GM12891 (cell line): Measurements from ENCODE around the gene FGD5.

ENCODE experiments used
- PAX5 ChIP-seq: IDR thresholded peaks from 2 replicates; pipeline ENCODE4 v1.6.1; 2011; ENCODE audit warnings: low read length, moderate library complexity, mild to moderate bottlenecking; ENCODE audit not compliant: insufficient read depth, severe bottlenecking
- POLR2A ChIP-seq: IDR thresholded peaks from 2 replicates; pipeline ENCODE4 v1.6.1; 2011; ENCODE audit warnings: low read depth, low read length, control low read depth
- POLR2AphosphoS5 ChIP-seq: IDR thresholded peaks from 2 replicates; pipeline ENCODE4 v1.6.1; 2011; ENCODE audit warnings: low read depth, low read length, control low read depth
- POU2F2 ChIP-seq: IDR thresholded peaks from 2 replicates; pipeline ENCODE4 v1.6.1; 2011; ENCODE audit warnings: low read depth, mild to moderate bottlenecking, control low read depth, low read length, moderate library complexity
- SPI1 ChIP-seq: IDR thresholded peaks from 2 replicates; pipeline ENCODE4 v1.6.1; 2011; ENCODE audit warnings: low read depth, low read length, control low read depth
- TAF1 ChIP-seq: IDR thresholded peaks from 2 replicates; pipeline ENCODE4 v1.6.1; 2011; ENCODE audit warnings: low read depth, low read length, control low read depth

GRCh38 chr3:14775011-14775410 lies 43.8 kb upstream of the FGD5 start:
- no peak for TF ChIP-seq POLR2AphosphoS5
- TF ChIP-seq POLR2A = no peak
- TF ChIP-seq TAF1 = no peak
- TF ChIP-seq PAX5 = no peak
- TF ChIP-seq POU2F2 = no peak
- TF ChIP-seq SPI1 = no peak
